ENCODE results near the gene UROC1. TPM values are rescaled to one million over a fixed set of nuclear protein-coding genes. Genes with fewer than 3 reads are reported as not detected.

The UROC1 gene
- polyA plus RNA-seq, 10 donors: 0.07 TPM; not detected in 9

DNA sequence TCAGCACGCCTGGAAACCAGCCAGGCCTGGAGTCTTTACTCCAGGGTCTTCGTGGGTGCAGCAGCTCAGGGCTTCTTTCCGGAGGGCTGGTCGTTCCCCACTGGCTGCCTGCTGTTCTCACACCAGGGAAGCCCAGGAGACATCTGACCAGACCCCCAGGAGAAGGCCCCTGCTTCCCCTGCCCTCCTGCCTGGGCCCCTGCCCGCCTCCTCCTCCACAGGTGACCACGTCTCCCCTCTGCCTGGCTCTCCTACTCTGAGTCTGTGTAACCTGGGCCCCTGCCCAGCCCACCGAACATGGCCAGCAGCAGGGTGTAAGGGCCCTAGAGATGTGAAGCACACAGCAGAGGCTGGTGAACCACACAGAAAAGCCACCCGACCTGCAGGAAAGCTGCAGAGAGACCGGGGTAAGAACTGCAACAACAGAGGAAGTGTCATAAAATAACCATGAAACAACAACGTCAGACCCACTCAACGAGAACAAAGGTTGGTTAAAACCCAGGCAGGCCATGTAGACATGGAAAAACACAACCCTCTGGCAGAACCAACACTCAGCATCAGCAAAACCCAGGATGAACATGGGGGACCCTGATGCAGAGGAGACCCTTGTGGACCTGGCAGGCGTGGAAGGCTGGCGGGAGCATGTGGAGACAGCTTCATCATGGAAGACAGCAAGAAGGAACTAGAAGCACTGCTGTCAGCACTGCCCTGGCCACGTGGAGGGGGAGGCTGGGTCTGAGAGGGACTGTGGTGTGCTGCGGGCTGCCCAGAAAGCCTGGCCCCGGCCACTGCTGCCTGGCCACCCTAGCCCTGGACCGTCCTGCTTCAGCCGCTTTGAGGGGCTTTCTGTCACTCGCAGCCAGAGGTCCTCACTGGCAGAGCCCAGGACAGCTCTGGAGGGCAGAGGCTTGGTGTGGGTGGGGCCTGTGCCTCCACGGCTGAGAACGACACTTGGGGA, 20.4 kb downstream of the UROC1 start:
- no peak for DNase-seq

GRCh38 chr3:126495786-126496185, 21.8 kb downstream of the UROC1 start:
- DNase-seq: no peak

- DNase-seq: no peak
Observed at GRCh38 chr3:126494970-126495230, 22.7 kb downstream of the UROC1 start.

- DNase-seq: no peak
Observed at GRCh38 chr3:126494204-126494969, 23.2 kb downstream of the UROC1 start.

GRCh38 chr3:126493739-126494138, 23.8 kb downstream of the UROC1 start:
- DNase-seq: no peak

- DNase-seq: no peak
Observed at GRCh38 chr3:126493051-126493450, 24.5 kb downstream of the UROC1 start.

DNA sequence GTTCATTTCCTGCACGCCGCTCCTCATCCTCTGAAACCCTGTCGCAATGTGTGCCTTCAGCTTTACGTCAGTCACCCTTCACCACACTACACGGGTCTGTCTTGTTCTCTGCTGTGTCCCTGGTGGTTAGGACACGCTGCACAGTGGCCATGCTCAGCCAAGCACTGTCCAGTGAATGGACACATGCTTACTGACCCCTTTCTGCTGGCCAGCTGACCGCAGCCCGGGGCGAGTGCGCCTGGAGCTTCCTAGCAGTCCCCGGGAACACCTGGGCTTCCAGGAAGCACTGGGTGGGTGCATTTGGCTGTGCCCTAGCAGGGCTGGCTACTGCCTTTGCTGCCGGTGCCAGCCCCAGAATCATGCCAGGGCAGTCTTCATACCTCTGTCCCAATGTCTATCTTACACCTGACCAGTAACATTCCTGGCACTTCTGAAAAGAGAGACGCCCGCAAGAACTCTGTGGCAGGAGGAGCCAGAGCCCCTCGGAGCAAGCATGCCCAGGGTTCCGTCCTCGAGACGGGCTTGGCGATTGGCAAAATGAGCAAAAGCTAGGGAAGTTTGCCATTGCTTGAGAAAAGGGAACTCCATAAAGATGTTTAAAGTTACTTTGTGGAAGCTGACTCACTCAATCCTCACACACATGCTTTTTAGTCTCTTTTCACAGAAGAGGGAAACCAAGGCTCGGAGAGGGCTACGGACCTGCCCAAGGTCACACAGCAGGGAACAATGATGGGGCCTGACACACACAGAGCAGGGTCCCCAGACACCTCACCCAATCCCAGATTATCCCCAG, 26.2 kb downstream of the UROC1 start:
- no peak for DNase-seq

DNA sequence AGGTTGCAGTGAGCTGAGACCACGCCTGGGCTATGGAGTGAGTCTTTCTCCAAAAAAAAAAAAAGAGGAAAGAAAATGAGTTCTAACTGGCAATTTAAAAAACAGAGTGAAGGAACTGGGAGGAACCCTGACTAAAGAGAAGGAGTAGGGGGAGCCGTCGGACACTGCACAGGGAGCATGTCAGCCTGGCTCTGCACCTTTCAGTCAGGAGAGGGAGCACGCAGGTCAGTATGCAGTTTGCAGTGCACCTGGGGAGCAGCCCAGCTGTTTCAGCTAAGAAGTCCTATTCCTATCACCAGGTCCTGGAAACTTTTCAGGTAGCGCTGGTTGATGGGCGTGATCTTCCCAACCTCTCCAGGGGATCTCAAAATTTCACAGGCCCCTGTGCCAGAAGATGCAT, 27.0 kb downstream of the UROC1 start:
- DNase-seq: no peak

DNA sequence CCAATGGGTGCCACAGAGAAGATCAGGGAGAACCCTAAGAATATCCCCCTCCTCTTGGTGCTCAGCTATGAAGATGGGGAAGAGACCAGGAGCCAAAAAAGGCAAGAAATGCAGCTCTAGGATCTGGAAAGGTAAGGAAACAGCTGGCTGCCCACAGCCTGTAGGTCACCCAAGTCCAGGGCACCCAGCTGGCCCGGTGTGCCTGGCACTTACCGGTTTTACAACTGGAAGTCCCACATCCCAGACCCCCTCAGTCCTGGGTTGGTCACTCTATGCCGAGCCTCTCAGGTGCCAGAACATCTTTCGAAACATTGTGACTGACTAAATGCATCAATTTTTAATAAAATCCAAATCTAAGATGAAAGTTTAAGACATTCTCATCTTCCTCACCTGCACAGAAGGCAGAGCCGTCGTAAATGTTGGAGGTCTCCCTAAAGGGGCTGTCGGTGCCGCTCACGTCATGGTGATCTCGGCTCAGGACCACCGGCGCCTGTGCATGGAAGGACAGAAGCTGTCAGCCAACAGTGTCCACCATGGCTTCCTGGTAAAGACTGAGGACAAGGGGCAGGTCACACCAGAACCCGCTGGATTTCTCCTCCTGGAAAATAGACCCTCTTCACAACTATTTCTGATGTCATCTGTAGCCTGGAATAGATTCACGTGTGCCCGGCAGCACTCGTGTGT, 28.5 kb downstream of the UROC1 start:
- DNase-seq: no peak

DNA sequence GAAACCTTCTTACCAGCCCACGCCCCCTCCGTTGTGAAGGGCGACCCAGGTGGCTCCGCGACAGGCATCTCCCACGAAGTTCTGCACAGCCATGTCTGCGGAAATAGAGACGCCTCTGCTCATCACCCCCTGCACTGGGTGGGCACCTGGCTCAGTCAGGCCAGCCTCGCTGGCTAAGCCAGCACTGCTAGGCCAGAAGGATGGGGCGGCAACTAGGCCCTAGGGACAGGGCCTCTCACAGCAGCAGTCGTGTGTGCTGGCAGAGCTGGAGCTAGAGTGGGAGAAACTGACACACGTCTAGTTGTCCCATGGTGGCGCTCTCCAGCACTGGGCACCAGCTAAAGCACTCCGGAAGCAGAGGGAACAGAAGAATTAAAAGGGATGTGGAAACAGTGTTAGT, 29.4 kb downstream of the UROC1 start:
- DNase-seq: no peak

DNA sequence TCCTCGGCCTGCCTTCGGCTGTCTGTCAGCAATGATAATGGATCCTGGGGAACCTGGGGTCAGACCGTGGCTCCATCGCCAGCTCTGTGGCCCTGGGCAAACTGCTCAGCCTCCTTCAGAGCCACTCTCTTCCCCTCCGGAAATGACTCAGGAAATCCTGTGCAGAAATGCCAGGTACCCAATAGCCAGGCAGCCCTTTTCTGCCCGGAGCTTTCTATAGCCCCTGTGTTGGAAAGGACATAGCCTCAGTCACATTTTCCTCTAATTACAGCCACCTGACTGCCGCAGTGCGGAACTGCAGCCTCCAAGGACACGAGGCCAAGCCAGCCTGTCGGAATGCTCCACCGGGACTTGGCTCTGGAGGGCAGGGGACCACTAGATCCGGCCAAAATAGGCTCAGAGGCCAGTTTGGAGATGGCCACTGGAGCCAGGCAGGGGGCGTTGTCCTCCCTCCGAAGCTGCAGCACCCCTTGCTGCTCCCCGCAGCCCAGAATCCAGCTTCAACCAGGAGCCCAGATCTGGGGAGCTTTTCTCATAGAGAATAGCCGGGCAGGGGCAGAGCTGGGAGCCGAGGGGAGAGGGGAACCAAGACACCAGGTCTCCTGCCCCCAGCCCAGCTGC, 30.3 kb downstream of the UROC1 start:
- DNase-seq: peak in 1 of 3 donors; percentile 55

DNA sequence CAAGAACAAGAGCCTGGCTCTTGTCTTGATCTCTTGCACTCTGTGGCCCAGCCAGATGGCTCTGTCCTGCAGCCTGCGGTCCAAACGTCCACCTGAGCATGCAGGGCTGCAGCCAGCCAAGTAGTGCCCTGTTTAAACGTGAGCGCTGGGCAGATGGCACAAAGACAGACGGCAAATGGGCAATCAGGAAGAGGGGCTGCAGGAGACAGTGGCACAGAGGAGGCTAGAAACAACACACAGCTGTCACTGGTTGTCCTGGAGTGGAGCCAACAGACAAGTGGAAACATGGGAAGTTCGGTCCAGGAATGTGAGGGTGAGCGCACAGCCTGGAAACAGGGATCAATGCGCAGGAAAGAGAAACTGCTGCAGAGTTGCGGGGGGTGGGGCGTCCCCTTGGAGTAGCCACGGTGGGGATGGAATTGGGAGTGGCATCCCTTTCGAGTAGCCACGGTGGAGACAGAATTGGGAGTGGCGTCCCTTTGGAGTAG, 31.2 kb downstream of the UROC1 start:
- peak in 1 of 3 donors; percentile 52 for DNase-seq

DNA sequence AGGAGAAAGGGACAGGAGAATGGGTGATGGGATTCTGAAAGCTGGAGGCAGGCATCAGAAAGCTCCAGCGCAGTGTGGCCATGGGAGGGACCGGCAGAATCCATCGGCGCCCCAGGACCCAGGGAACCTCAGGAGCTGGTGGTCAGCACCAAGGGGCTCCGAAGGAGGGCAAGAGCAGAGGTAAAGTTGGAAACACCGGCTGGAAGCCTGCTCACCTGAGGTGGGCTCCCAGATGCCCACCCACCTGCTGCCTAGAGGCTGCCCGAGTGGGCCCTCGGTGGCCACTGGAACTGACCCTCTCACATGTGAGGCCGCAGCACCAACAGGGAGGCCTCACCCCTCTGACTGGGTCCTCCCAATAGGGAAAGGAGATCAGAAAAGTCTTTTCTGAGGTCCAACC, 31.6 kb downstream of the UROC1 start:
- DNase-seq: no peak

- DNase-seq: no peak
Observed at GRCh38 chr3:126485176-126485897, 32.2 kb downstream of the UROC1 start.

DNA sequence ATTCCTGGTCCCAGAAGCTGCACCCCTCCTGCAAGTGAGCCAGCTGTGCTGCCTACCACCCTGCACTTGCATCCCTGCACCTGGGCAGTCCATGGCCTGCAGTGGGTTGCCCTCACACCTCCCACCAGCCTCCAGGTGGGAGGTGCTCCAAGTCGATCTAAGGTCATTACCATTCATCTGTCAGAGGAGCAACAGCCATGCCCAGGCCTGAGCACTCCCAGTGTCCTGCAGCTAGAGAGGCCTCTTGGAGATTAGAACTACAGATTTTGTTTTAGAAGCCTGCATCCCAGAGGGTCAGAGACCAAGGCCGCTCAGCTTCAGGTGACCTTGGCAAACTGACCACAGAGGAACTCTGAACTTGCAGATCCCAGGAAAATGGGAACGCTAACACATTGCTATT, 32.9 kb downstream of the UROC1 start:
- DNase-seq: no peak

- DNase-seq: no peak
Observed at GRCh38 chr3:126484148-126484547, 33.4 kb downstream of the UROC1 start.

DNA sequence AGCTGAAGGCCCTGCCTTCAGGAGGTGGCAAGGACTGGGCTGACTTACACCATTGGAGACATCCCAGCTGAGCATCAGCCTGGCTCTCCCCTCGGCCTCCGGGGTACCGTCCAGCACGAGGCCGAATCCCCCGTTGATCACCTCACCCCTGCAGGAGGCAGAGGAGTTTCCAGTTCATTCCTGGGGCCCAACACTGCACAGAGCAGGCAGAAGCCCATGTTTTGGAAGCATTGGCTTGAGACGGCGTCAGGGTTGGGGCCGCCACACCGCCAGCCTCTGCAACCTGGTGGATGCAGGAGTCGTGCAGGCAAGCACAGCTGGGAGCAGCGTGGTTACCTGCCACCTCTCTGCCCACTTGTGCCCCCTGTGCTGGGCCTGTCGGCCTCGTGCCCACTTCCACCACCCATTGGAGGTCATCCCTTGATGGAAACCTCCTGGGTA, 34.2 kb downstream of the UROC1 start:
- no peak for DNase-seq

DNA sequence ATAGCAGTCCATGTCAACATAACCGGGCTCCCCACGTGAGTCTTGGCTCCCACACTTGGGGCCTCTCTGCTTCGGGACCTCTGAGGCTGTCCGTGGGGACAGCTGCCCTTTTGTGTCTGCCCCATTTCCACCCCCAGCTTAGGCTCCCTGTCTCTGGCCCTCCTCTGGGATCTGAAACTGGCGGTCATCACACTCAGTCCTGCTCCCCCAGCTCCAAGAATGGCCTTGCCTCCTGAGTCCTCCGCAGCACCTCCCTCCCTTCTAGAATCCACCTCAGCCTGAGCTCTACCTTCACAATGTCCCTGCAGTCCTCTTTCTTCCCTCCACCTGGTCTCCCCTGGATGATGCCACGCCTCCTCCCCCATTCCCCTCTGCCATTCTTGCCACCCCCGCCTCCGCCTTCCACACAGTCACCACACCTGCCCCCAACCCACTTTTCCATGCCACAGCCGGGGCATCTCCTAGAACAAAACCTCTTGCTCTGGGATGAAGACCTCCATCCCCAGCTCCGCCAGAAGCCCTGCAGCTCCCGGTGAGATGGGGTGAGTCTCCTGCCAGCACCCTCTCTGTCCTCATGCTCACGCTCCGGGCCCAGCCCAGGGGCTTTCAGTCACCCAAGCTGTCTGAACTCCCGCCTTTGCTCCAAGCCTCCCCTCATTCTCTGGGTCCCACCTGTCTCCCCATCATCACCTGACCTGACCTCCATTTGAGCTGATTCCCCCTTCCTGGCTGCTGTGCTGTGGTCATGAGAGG, 34.9 kb downstream of the UROC1 start:
- no peak for DNase-seq

DNA sequence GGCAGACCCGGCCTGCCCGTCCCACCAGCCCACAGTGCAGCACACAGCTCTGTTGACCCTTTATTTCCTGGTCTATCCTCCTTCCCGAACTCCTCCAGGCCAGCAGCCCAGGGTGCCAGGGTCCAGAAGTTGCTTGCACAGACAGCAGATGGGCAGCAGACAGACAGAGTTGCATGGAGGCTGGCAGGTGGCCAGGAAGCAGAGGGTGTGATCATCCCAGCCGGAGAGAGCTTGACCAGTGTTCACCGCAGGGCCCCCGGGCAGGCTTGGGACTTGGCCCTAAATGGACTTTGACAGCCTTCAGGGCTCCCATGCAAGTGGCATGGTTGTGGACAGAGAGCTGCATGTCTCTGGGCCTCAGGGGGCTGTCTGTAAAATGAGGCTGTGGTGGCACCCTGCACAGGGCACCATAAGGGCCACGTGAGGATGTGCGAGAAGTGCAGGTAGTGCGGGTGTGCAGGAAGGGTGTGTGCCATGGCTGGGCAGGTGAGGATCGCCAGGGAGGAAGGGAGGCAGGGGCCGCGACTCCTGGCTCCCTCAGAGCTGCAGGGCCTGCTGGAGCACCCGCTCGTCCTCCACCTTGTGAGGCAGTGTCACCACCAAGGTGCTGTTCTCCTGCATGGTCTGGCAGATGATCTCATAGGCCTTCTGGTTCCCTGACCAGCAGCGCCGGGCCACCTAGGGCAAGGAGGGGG, 35.6 kb downstream of the UROC1 start:
- DNase-seq: peak in 1 of 3 donors; percentile 49
